ENCODE results near the gene AGPAT4.
"Not testable (repeated sequence)": the region's sequence is repeated elsewhere in the genome, so short reads cannot be mapped to it uniquely, and the experiment has no call there.

The AGPAT4 gene

GRCh38 chr6:161188547-161189465, 85.1 kb downstream of the AGPAT4 start:
- H3K36me3 ChIP-seq (ENCODE audit: control insufficient read depth, insufficient read depth, low read length) = peaks cover 2% of the 10 kb centered on the region
- no CpG with 5 or more reads among the region's 19 CpGs for WGBS (ENCODE audit: extremely low coverage, insufficient coverage, low lambda C conversion rate)
- no peaks in the 10 kb centered on the region for H3K4me1 ChIP-seq (ENCODE audit: control insufficient read depth, low read depth, low read length)

GRCh38 chr6:161186173-161186769, 87.6 kb downstream of the AGPAT4 start:
- H2BK5ac ChIP-seq (ENCODE audit: low read length) = no peak overlapping the region
- H3K4me1 ChIP-seq (ENCODE audit: control insufficient read depth, low read depth, low read length) = no peaks in the 10 kb centered on the region
- no CpG with 5 or more reads among the region's 17 CpGs for WGBS (ENCODE audit: extremely low coverage, insufficient coverage, low lambda C conversion rate)
- H3K18ac ChIP-seq (ENCODE audit: low read length) = no peak overlapping the region
- no peak for DNase-seq
- H3K79me2 ChIP-seq (ENCODE audit: control insufficient read depth, insufficient read depth, low read length) = no peaks in the 10 kb centered on the region
- no peak overlapping the region for H3K4me2 ChIP-seq (ENCODE audit: low read length)
- H4K8ac ChIP-seq (ENCODE audit: low read depth, low read length) = no peak overlapping the region
- no peak overlapping the region for H3K27ac ChIP-seq (ENCODE audit: low read depth, low read length)
- no peak overlapping the region for H3K56ac ChIP-seq (ENCODE audit: low read length)
- H3K27me3 ChIP-seq (ENCODE audit: insufficient read depth, low read length, poor library complexity) = no peaks in the 10 kb centered on the region
- H3K9ac ChIP-seq (ENCODE audit: low read length) = no peak overlapping the region
- H3K4ac ChIP-seq (ENCODE audit: low read depth, low read length) = no peak overlapping the region
- no peak overlapping the region for H4K5ac ChIP-seq (ENCODE audit: low read length)
- peaks cover 15% of the 10 kb centered on the region for H3K79me1 ChIP-seq (ENCODE audit: low read length)
- H2BK120ac ChIP-seq (ENCODE audit: low read depth, low read length) = no peak overlapping the region
- no peak overlapping the region for H3K23ac ChIP-seq (ENCODE audit: low read length)
- H3K36me3 ChIP-seq (ENCODE audit: control insufficient read depth, insufficient read depth, low read length) = peaks cover 2% of the 10 kb centered on the region
- no peak overlapping the region for H3K4me3 ChIP-seq (ENCODE audit: low read length)
- no peak overlapping the region for H2AK5ac ChIP-seq (ENCODE audit: low read length)
- H2BK15ac ChIP-seq (replicated peaks; ENCODE audit: low read depth) = no peak overlapping the region

More at GRCh38 chr6:161188547-161189465, 85.1 kb downstream of the AGPAT4 start:
- H3K4me3 ChIP-seq (ENCODE audit: low read length) = no peak overlapping the region
- no peak overlapping the region for H3K4ac ChIP-seq (ENCODE audit: low read depth, low read length)
- no peak overlapping the region for H3K18ac ChIP-seq (ENCODE audit: low read length)
- no peak overlapping the region for H3K27ac ChIP-seq (ENCODE audit: low read depth, low read length)
- no peak overlapping the region for H3K23ac ChIP-seq (ENCODE audit: low read length)
- no peak overlapping the region for H2BK15ac ChIP-seq (replicated peaks; ENCODE audit: low read depth)
- H4K8ac ChIP-seq (ENCODE audit: low read depth, low read length) = no peak overlapping the region
- H3K4me2 ChIP-seq (ENCODE audit: low read length) = no peak overlapping the region
- no peak for DNase-seq
- H2AK5ac ChIP-seq (ENCODE audit: low read length) = no peak overlapping the region
- no peaks in the 10 kb centered on the region for H3K27me3 ChIP-seq (ENCODE audit: insufficient read depth, low read length, poor library complexity)
- H4K5ac ChIP-seq (ENCODE audit: low read length) = no peak overlapping the region
- H3K56ac ChIP-seq (ENCODE audit: low read length) = no peak overlapping the region
- no peaks in the 10 kb centered on the region for H3K79me2 ChIP-seq (ENCODE audit: control insufficient read depth, insufficient read depth, low read length)
- H2BK5ac ChIP-seq (ENCODE audit: low read length) = no peak overlapping the region
- peaks cover 17% of the 10 kb centered on the region for H3K79me1 ChIP-seq (ENCODE audit: low read length)
- no peak overlapping the region for H2BK120ac ChIP-seq (ENCODE audit: low read depth, low read length)
- no peak overlapping the region for H3K9ac ChIP-seq (ENCODE audit: low read length)

GRCh38 chr6:161181121-161181520, 92.7 kb downstream of the AGPAT4 start:
- Histone ChIP-seq H2BK120ac (ENCODE audit: low read depth, low read length) (no peak overlapping the region), H2AK5ac (ENCODE audit: low read length) (no peak overlapping the region), H3K4me2 (ENCODE audit: low read length) (no peak overlapping the region), H3K79me1 (ENCODE audit: low read length) (peaks cover 5% of the 10 kb centered on the region), H3K9ac (ENCODE audit: low read length) (no peak overlapping the region), H3K56ac (ENCODE audit: low read length) (no peak overlapping the region), H4K5ac (ENCODE audit: low read length) (no peak overlapping the region), H3K27ac (ENCODE audit: low read depth, low read length) (no peak overlapping the region), H3K4me3 (ENCODE audit: low read length) (no peak overlapping the region), H3K79me2 (ENCODE audit: control insufficient read depth, insufficient read depth, low read length) (no peaks in the 10 kb centered on the region), H3K36me3 (ENCODE audit: control insufficient read depth, insufficient read depth, low read length) (peaks cover 2% of the 10 kb centered on the region), H3K27me3 (ENCODE audit: insufficient read depth, low read length, poor library complexity) (no peaks in the 10 kb centered on the region), H3K18ac (ENCODE audit: low read length) (no peak overlapping the region), H4K8ac (ENCODE audit: low read depth, low read length) (no peak overlapping the region), H3K4me1 (ENCODE audit: control insufficient read depth, low read depth, low read length) (no peaks in the 10 kb centered on the region), H2BK15ac (replicated peaks; ENCODE audit: low read depth) (no peak overlapping the region), H3K4ac (ENCODE audit: low read depth, low read length) (no peak overlapping the region), H2BK5ac (ENCODE audit: low read length) (no peak overlapping the region), H3K23ac (ENCODE audit: low read length) (no peak overlapping the region)
- no CpG with 5 or more reads among the region's 8 CpGs for WGBS (ENCODE audit: extremely low coverage, insufficient coverage, low lambda C conversion rate)
- no peak for DNase-seq

- not testable (repeated sequence) for H3K4ac ChIP-seq (ENCODE audit: low read depth, low read length); H3K4me3 ChIP-seq (ENCODE audit: low read length); H3K27me3 ChIP-seq (ENCODE audit: insufficient read depth, low read length, poor library complexity); H3K18ac ChIP-seq (ENCODE audit: low read length); H3K4me2 ChIP-seq (ENCODE audit: low read length); H3K36me3 ChIP-seq (ENCODE audit: control insufficient read depth, insufficient read depth, low read length); H4K5ac ChIP-seq (ENCODE audit: low read length); H3K56ac ChIP-seq (ENCODE audit: low read length); H3K4me1 ChIP-seq (ENCODE audit: control insufficient read depth, low read depth, low read length); H3K9ac ChIP-seq (ENCODE audit: low read length); H3K79me1 ChIP-seq (ENCODE audit: low read length); H4K8ac ChIP-seq (ENCODE audit: low read depth, low read length); H3K79me2 ChIP-seq (ENCODE audit: control insufficient read depth, insufficient read depth, low read length); DNase-seq; H2BK120ac ChIP-seq (ENCODE audit: low read depth, low read length); H3K23ac ChIP-seq (ENCODE audit: low read length); H2BK5ac ChIP-seq (ENCODE audit: low read length); H2BK15ac ChIP-seq (replicated peaks; ENCODE audit: low read depth); H3K27ac ChIP-seq (ENCODE audit: low read depth, low read length); H2AK5ac ChIP-seq (ENCODE audit: low read length)
- no CpG with 5 or more reads among the region's 14 CpGs for whole genome bisulfite sequencing (ENCODE audit: extremely low coverage, insufficient coverage, low lambda C conversion rate)
These were observed 95.7 kb downstream of the AGPAT4 start for GRCh38 chr6:161178155-161178554.

- not testable (repeated sequence) for H2AK5ac ChIP-seq (ENCODE audit: low read length); H3K4me2 ChIP-seq (ENCODE audit: low read length); H2BK120ac ChIP-seq (ENCODE audit: low read depth, low read length); H3K27ac ChIP-seq (ENCODE audit: low read depth, low read length); H4K5ac ChIP-seq (ENCODE audit: low read length); H3K4me1 ChIP-seq (ENCODE audit: control insufficient read depth, low read depth, low read length); H3K18ac ChIP-seq (ENCODE audit: low read length); H2BK5ac ChIP-seq (ENCODE audit: low read length); H3K9ac ChIP-seq (ENCODE audit: low read length); H4K8ac ChIP-seq (ENCODE audit: low read depth, low read length); H3K23ac ChIP-seq (ENCODE audit: low read length); H3K36me3 ChIP-seq (ENCODE audit: control insufficient read depth, insufficient read depth, low read length); H3K27me3 ChIP-seq (ENCODE audit: insufficient read depth, low read length, poor library complexity); H3K79me1 ChIP-seq (ENCODE audit: low read length); H3K4me3 ChIP-seq (ENCODE audit: low read length); DNase-seq; H3K4ac ChIP-seq (ENCODE audit: low read depth, low read length); H2BK15ac ChIP-seq (replicated peaks; ENCODE audit: low read depth); H3K56ac ChIP-seq (ENCODE audit: low read length); H3K79me2 ChIP-seq (ENCODE audit: control insufficient read depth, insufficient read depth, low read length)
- no CpG with 5 or more reads among the region's 3 CpGs for WGBS (ENCODE audit: extremely low coverage, insufficient coverage, low lambda C conversion rate)
These were observed 97.4 kb downstream of the AGPAT4 start for GRCh38 chr6:161176428-161176827.

Data from mesendoderm (in vitro differentiated cells).